ENCODE results near the gene OSMR. TPM values are rescaled to one million over a fixed set of nuclear protein-coding genes. Genes with fewer than 3 reads are reported as not detected.

Gene OSMR
- total and polyA plus RNA-seq, 12 donors, result 3.9 to 33.4 (median 8.3) TPM

DNA sequence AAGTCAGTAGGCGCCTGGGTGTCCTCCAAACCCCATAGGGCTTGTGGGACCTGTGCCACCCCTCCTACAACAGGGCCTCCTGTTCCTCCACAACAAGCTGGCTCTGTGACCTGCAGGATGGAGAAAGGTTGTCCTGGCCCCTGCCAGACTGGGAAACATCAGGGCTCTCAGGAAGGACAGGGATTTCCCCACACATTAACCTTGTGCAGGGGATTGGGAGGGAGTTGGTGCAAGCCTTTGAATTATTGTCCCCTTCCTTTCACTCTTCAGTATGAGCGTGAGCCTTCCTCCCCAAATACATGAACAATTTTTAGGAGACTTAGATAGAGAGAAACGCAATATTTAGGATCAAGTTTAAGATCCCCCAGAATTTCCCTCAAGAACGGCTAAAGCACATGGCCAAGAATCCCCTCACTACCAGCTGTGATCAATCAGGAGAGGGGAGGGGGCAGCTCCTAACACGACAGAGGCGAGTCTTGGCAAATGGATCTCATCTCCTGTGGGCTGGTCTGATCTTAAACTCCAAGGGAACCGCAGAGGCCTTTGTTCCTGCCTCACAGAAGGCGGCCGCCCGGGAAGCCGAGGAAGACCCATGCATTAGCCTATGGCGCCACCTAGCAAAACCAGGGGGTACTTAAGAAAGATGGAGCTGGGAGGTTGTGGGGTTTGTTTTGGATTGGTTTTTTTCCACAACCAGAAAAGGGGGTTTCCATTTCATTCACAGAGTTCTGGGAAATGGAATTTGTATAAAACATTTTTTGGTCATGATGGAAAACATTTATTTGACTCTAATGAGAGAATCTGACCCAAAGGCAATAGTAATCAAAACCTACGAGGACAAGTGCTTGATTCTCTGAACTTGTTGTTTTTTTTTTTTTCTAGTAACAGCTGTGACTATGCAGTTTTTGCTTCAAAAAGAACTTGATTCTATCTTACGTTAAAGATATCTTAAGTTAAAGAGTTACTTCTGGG lies 36.1 kb upstream of the OSMR start:
- H3K27ac ChIP-seq, result peak overlapping the region in 7 of 10 donors; percentile 24 to 62 (median 43)

DNA sequence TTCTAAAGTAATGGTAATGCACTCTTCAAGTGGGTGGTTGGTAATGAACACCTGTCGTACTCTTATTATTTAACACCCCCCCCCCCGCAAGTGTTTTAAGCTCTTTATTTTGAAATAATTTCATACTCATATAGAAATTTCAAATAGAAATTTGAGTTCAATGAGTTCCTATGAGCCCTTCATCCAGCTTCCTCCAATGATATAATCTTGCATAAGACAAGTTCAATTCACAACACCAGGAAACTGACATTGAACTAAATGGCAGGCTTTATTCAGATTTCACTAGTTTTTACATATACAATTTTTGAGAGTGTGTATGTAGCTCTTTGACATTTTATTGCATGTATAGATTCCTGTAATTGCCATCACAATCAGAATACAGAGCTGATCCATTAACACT lies 30.9 kb upstream of the OSMR start:
- Histone ChIP-seq H3K9me3 (peaks cover 0 to 6% (median 0%) of the 10 kb centered on the region in 11 donors), H3K4me3 (no peak overlapping the region), H3K4me1 (peaks cover 0 to 6% (median 0%) of the 10 kb centered on the region in 9 donors), H3K27me3 (peaks cover 0 to 4% (median 0%) of the 10 kb centered on the region in 7 donors), H3K36me3 (no peaks in the 10 kb centered on the region), H3K27ac (no peak overlapping the region)
- DNase-seq (no peak), ATAC-seq (no peak)
- intact Hi-C loops (cut with DNase I), result loop anchor here in 5 of 10 donors (5.0 to 10.0 kb wide), 5 partner anchors 148 to 550 kb away; no protein-coding TSS in a partner anchor
- TF ChIP-seq, protein P1, sequence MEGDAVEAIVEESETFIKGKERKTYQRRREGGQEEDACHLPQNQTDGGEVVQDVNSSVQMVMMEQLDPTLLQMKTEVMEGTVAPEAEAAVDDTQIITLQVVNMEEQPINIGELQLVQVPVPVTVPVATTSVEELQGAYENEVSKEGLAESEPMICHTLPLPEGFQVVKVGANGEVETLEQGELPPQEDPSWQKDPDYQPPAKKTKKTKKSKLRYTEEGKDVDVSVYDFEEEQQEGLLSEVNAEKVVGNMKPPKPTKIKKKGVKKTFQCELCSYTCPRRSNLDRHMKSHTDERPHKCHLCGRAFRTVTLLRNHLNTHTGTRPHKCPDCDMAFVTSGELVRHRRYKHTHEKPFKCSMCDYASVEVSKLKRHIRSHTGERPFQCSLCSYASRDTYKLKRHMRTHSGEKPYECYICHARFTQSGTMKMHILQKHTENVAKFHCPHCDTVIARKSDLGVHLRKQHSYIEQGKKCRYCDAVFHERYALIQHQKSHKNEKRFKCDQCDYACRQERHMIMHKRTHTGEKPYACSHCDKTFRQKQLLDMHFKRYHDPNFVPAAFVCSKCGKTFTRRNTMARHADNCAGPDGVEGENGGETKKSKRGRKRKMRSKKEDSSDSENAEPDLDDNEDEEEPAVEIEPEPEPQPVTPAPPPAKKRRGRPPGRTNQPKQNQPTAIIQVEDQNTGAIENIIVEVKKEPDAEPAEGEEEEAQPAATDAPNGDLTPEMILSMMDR (IDR thresholded peaks at IDR 0.05), result no peak
- 97 to 100% methylated on average over 2 of the region's 2 CpGs for WGBS, 2 donors

More for the DNA sequence above, 36.1 kb upstream of the OSMR start:
- Histone ChIP-seq H3K27me3 (peaks cover 0 to 4% (median 0%) of the 10 kb centered on the region in 7 donors), H3K4me1 (peaks cover 6 to 47% (median 39%) of the 10 kb centered on the region in 9 donors), H3K9me3 (no peaks in the 10 kb centered on the region), H3K4me3 (no peak overlapping the region), H3K36me3 (no peaks in the 10 kb centered on the region)
- ATAC-seq, result peak; percentile 83 to 94 (median 90)
- peak; percentile 76 to 87 for DNase-seq
- intact Hi-C loops (cut with DNase I), result loop anchor here (1.0 to 10.0 kb wide), 16 partner anchors 135 to 605 kb away; partner anchors contain the start of gene LIFR (in 6 of the 10)
- TF ChIP-seq, protein P1 (IDR thresholded peaks at IDR 0.05), result peak; percentile 80 to 95 (median 83)
- 23 to 26% methylated on average over 14 of the region's 14 CpGs for WGBS, 2 donors

DNA sequence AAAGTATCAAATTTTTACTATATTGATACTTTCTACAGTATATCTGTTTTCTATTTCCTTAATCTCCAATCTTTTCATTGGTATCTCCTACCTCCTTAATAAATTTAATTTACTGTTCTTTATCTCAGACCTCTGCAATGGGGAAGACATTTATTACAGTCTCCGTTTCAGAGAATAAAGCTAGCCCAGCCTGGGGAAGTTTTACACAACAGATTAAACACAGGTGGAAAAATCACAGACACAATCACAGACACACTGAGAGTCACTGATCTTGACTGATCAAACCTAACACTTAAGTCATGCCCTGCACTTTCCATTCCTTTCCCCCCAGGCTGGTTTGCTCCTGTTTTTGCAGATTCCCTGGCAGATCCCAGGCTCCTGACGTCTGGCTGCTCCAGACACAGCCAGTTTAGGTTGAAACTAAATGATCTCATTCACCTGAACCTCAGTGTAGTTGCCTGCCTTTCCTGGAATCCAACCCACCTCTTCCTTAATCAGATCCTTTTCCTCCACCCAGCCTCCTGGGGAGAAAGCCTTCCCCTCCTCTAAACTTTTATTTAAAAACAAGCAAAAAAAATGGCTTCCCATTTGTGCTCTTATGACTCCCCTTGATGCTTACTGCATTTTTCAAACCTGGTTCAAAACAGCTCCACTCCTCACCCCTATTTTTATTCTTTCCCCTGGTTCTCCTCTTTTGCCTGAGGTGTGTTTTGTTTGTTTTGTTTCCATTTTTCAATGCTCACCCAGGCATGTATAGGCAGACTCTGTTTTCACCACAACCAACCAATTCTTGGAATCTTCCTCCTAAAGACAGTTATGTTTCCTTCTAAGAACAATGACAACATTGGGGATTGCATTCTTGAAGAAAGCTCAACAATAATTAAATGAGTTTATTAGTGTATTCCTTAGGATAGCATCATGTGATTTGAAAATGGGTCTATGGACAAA lies 29.5 kb upstream of the OSMR start:
- Histone ChIP-seq H3K4me1 (no peaks in the 10 kb centered on the region), H3K27ac (no peak overlapping the region), H3K9me3 (peaks cover 0 to 7% (median 0%) of the 10 kb centered on the region in 11 donors), H3K27me3 (no peaks in the 10 kb centered on the region), H3K36me3 (peaks cover 0 to under 1% (median 0%) of the 10 kb centered on the region in 9 donors), H3K4me3 (no peak overlapping the region)
- ATAC-seq (no peak), DNase-seq (no peak)
- 62 to 66% methylated on average over 2 of the region's 2 CpGs for WGBS, 2 donors
- intact Hi-C loops (cut with DNase I), result loop anchor here in 1 of 10 donors (10.0 kb wide), 1 partner anchor 552 kb away; no protein-coding TSS in a partner anchor
- TF ChIP-seq, protein P1 (IDR thresholded peaks at IDR 0.05), result no peak

Measured in heart right ventricle (tissue), 16 donors.